Activated naive CD4-positive, alpha-beta T cell treated with anti-CD3 and anti-CD28 coated beads, Interleukin-2, amount 10 ng/mL, durations not matched to agents 7 days and 5 days (primary cell): Measurements from ENCODE around the gene MPEG1.

Source experiments
- CTCF ChIA-PET: fragments of 350-600 bp; sonication (Branson Sonifier 250); formaldehyde crosslinking; loops from one replicate; lab custom pipeline; 2021; ENCODE audit warnings: antibody characterized with exemption; lab: Charles Lee
- DNase-seq: peaks from one replicate; pipeline ENCODE4 v3.0.0-alpha.2; 2020
- H3K27ac Mint-ChIP-seq: one replicate; pipeline ENCODE4 v1.8.0; 2021; ENCODE audit warnings: mild to moderate bottlenecking, moderate library complexity, mixed read lengths
- H3K27me3 Mint-ChIP-seq: one replicate; pipeline ENCODE4 v1.8.0; 2021; ENCODE audit warnings: mild to moderate bottlenecking, mixed read lengths
- H3K36me3 Mint-ChIP-seq: one replicate; pipeline ENCODE4 v1.8.0; 2021; ENCODE audit warnings: mixed read lengths
- H3K4me1 Mint-ChIP-seq: one replicate; pipeline ENCODE4 v1.8.0; 2021; ENCODE audit warnings: mixed read lengths
- H3K4me3 Mint-ChIP-seq: one replicate; pipeline ENCODE4 v1.8.0; 2021; ENCODE audit warnings: mild to moderate bottlenecking, moderate library complexity, mixed read lengths
- H3K9me3 Mint-ChIP-seq: one replicate; pipeline ENCODE4 v1.8.0; 2021; ENCODE audit warnings: mixed read lengths

Gene MPEG1

GRCh38 chr11:59212744-59213631 lies at the start of gene MPEG1:
MPEG1 (minus strand) TSS chr11:59212927; CDS start chr11:59212865, 62 bp downstream.
- CTCF ChIA-PET, result no interaction called here
- no peak for DNase-seq
- no peak within 1 kb of the TSS for H3K4me3 Mint-ChIP-seq
- no peaks in the 10 kb centered on the region for H3K36me3 Mint-ChIP-seq
- no peak within 1 kb of the TSS for H3K27ac Mint-ChIP-seq
- H3K4me1 Mint-ChIP-seq, result peaks cover 16% of the 10 kb centered on the region
- peaks cover 20% of the 10 kb centered on the region for H3K27me3 Mint-ChIP-seq
- H3K9me3 Mint-ChIP-seq, result no peaks in the 10 kb centered on the region

DNA sequence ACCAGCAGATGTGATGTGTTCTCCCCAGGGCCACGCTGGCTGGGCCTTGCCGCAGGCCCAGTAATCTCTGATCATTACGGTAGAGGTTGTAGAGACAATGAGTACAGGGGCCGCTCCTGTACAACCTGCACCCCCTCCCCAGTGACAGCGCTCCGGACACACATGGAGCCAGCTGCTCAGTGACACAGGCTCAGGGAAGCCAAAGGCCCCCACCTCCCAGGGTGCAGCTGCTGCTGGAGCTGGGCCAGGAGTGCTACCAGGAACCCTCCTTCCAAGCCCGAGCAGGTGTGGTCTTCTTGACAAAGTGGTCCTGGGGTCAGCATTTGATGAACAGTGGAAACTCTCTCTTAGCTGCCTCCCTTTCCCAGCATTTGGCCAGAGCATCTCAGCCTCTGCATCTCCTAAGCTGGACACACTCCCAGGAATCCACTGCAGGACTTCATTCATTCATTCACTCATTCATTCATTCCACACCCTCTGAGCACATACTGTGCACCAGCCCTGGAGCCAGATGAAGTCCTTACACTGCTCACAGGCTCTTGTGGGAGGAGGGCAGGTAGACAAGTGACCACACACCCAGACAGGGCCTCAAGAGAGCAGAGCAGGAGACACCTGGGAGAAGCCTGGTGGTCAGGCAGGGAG lies 49.6 kb upstream of the MPEG1 start:
- H3K9me3 Mint-ChIP-seq, result no peaks in the 10 kb centered on the region
- CTCF ChIA-PET, result no interaction called here
- H3K27me3 Mint-ChIP-seq, result peaks cover 6% of the 10 kb centered on the region
- no peaks in the 10 kb centered on the region for H3K36me3 Mint-ChIP-seq
- H3K4me1 Mint-ChIP-seq, result no peaks in the 10 kb centered on the region
- no peak overlapping the region for H3K4me3 Mint-ChIP-seq
- DNase-seq, result no peak
- H3K27ac Mint-ChIP-seq, result no peak overlapping the region

- Mint-ChIP-seq H3K4me1 (no peaks in the 10 kb centered on the region), H3K27me3 (peaks cover 7% of the 10 kb centered on the region), H3K27ac (no peak overlapping the region), H3K9me3 (no peaks in the 10 kb centered on the region), H3K36me3 (no peaks in the 10 kb centered on the region), H3K4me3 (no peak overlapping the region)
- CTCF ChIA-PET, result no interaction called here
- no peak for DNase-seq
Measured at GRCh38 chr11:59261150-59261549, 48.4 kb upstream of the MPEG1 start.

DNA sequence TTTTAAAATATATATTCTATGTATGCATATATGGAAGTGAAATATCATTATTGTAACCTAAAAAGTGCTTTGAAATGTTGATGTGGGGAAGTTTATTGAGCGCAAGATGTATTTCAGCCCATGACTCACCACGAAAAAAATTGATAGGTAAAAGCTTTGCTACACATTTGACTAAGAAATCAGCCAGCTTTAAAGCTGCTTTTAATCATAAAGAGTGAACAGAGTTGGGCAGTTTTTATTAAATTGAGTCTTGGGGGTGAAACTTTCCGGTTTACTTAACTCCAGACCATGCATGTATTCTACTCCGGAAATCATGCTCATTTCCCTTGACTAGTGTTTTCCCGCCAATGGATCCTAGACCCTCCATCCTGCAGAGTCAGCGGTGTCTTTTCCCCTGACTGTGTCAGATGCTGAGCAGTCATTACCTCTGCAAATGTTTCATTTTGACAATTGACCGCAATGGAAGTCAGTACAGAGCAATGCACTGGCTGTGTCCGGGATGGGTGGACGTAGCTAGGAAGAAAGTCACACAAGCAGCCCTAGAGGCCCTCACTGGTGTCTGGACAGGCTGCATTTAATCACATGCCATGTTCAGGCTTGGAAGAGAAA lies 47.2 kb upstream of the MPEG1 start:
- H3K27ac Mint-ChIP-seq, result no peak overlapping the region
- H3K9me3 Mint-ChIP-seq, result no peaks in the 10 kb centered on the region
- H3K36me3 Mint-ChIP-seq, result no peaks in the 10 kb centered on the region
- CTCF ChIA-PET, result no interaction called here
- H3K27me3 Mint-ChIP-seq, result peaks cover 12% of the 10 kb centered on the region
- no peaks in the 10 kb centered on the region for H3K4me1 Mint-ChIP-seq
- DNase-seq, result no peak
- H3K4me3 Mint-ChIP-seq, result no peak overlapping the region

DNA sequence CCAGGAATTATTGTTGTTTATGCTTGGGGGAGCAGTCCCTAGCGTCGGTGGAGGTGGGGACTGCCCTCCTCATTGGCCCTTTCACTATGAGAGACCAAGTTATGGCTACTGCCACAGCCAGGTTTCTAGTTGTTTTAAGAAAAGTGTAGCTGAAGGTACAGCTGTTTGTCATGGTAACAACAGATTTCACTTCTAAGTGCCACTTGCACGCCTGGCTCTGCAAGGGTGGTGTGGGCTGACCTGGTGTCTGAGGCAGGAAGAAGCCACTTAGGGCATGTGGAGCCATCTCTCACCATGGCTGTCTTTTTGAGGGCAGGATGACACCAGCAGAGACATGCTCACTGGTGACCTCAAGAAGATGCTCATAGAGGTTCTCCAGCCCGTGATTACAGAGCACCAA lies 46.3 kb upstream of the MPEG1 start:
- no peaks in the 10 kb centered on the region for H3K9me3 Mint-ChIP-seq
- H3K36me3 Mint-ChIP-seq, result no peaks in the 10 kb centered on the region
- CTCF ChIA-PET, result no interaction called here
- peaks cover 2% of the 10 kb centered on the region for H3K4me1 Mint-ChIP-seq
- H3K4me3 Mint-ChIP-seq, result no peak overlapping the region
- H3K27me3 Mint-ChIP-seq, result peaks cover 12% of the 10 kb centered on the region
- DNase-seq, result no peak
- no peak overlapping the region for H3K27ac Mint-ChIP-seq

GRCh38 chr11:59255281-59255680 lies 42.6 kb upstream of the MPEG1 start:
- Mint-ChIP-seq H3K4me3 (no peak overlapping the region), H3K36me3 (no peaks in the 10 kb centered on the region), H3K9me3 (no peaks in the 10 kb centered on the region), H3K27ac (no peak overlapping the region), H3K27me3 (peaks cover 16% of the 10 kb centered on the region), H3K4me1 (peaks cover 2% of the 10 kb centered on the region)
- CTCF ChIA-PET, result no interaction called here
- no peak for DNase-seq

- no peak overlapping the region for H3K4me3 Mint-ChIP-seq
- peaks cover 2% of the 10 kb centered on the region for H3K4me1 Mint-ChIP-seq
- no peak for DNase-seq
- no peaks in the 10 kb centered on the region for H3K36me3 Mint-ChIP-seq
- peaks cover 16% of the 10 kb centered on the region for H3K27me3 Mint-ChIP-seq
- no peak overlapping the region for H3K27ac Mint-ChIP-seq
- peaks cover 3% of the 10 kb centered on the region for H3K9me3 Mint-ChIP-seq
- CTCF ChIA-PET, result no interaction called here
Measured at GRCh38 chr11:59254286-59254685, 41.6 kb upstream of the MPEG1 start.

DNA sequence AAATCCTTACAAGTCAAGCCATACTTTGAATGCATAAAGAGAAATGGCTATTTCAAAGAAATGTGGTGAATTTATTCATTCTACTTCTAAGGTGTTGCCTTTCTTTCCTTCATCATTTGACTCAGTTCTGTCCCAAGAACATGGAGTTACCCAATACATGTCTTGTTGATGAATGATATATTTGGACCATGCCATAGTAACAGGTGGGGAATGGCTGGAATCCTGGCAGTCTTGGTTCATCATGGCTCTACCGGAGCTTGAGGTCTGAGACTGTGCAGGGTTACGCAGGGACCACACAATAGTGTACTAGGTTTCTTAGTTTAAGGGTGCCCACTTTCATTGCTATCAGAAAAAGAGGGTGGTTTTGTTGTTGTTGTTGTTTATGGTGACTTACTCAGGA lies 40.3 kb upstream of the MPEG1 start:
- Mint-ChIP-seq H3K4me1 (peaks cover 13% of the 10 kb centered on the region), H3K36me3 (no peaks in the 10 kb centered on the region), H3K27ac (no peak overlapping the region), H3K4me3 (no peak overlapping the region), H3K9me3 (peaks cover 3% of the 10 kb centered on the region), H3K27me3 (peaks cover 16% of the 10 kb centered on the region)
- CTCF ChIA-PET, result no interaction called here
- DNase-seq, result no peak

DNA sequence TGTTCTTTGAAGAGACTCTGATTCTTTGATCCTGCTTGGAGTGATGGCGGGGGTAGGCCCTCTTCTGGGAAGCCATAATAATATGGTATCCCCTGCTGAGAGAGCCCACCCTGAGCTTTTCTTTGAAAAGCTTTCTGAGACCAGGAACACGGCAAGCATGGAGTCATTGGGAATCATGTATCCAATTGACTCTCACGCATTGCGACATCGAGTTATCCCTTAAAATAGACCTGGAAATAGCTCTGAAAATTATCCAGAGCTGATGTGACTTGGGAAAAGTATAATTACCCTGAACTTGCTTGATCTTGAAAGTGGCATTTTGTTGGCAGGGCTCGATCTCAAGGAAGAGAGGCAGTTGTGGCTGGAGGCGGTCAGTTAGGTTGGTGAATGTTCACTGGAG lies 36.8 kb upstream of the MPEG1 start:
- DNase-seq, result no peak
- H3K27ac Mint-ChIP-seq, result no peak overlapping the region
- no peaks in the 10 kb centered on the region for H3K36me3 Mint-ChIP-seq
- H3K4me1 Mint-ChIP-seq, result peaks cover 27% of the 10 kb centered on the region
- peaks cover 7% of the 10 kb centered on the region for H3K27me3 Mint-ChIP-seq
- H3K9me3 Mint-ChIP-seq, result peaks cover 3% of the 10 kb centered on the region
- CTCF ChIA-PET, result no interaction called here
- H3K4me3 Mint-ChIP-seq, result no peak overlapping the region

DNA sequence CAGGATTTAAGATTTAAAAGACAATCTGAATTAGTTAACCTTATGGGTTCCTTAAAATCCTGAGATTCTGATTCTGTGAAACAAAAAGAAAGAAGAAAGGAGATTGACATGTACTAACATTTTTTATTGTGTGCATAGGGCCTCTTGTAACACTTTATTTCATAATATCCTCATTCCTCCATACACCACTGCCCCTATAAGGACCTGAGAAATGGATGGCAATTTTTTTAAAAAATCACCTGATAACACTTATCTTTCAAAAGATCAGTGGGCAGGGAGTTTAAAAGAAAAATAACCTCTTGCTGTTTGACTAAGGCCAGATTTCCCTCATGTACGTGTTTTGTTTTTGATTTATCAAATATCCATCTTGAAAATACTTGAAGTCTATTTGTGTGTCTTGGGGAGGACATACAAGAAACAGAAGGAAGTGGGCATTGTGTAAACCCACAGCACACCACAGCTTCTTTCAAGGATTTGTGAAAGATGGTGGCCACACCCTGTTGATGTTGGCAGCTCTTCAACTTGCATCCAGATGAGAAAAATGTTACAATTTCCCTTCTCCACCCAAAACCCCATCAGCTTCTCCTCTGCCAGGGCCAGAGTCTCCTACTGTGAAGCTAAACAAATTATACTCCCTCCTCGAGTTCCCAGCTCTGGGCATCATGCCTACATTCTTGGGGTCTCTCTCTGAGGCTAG lies 35.0 kb upstream of the MPEG1 start:
- H3K27me3 Mint-ChIP-seq, result peaks cover 8% of the 10 kb centered on the region
- H3K27ac Mint-ChIP-seq, result peak overlapping the region; percentile 73
- peak; percentile 59 for DNase-seq
- no peak overlapping the region for H3K4me3 Mint-ChIP-seq
- CTCF ChIA-PET, result interaction anchor here (1.1 kb wide), 1 partner anchor 76 kb away, joined by 3 read pairs; the partner anchor contains the start of gene DTX4
- peaks cover 25% of the 10 kb centered on the region for H3K4me1 Mint-ChIP-seq
- H3K36me3 Mint-ChIP-seq, result no peaks in the 10 kb centered on the region
- H3K9me3 Mint-ChIP-seq, result peaks cover 3% of the 10 kb centered on the region

DNA sequence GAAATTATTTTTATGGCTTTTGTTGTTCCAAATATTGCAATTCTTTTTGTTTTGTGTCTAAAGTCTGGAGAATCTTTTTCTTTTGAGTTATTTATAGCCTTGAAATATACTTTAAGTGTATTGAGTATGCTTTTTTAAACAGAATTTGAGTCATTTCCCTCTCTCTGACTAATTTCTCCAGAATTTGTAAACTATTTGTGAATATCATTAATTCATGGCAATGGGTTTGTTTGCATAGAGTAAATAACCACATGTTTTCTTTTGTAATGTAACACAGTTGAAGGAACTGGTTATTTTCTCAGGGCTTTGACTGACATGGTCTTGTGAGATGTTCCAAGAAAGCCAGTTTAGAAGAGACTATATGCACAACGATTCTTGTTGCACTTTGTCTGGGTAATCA lies 30.9 kb upstream of the MPEG1 start:
- Mint-ChIP-seq H3K27me3 (peaks cover 4% of the 10 kb centered on the region), H3K9me3 (peaks cover 8% of the 10 kb centered on the region), H3K36me3 (peaks cover 2% of the 10 kb centered on the region), H3K4me1 (peaks cover 20% of the 10 kb centered on the region), H3K27ac (no peak overlapping the region), H3K4me3 (no peak overlapping the region)
- CTCF ChIA-PET, result no interaction called here
- no peak for DNase-seq

GRCh38 chr11:59240322-59240721 lies 27.6 kb upstream of the MPEG1 start:
- Mint-ChIP-seq H3K9me3 (peaks cover 12% of the 10 kb centered on the region), H3K36me3 (peaks cover 2% of the 10 kb centered on the region), H3K4me3 (no peak overlapping the region), H3K4me1 (no peaks in the 10 kb centered on the region), H3K27me3 (peaks cover 15% of the 10 kb centered on the region), H3K27ac (no peak overlapping the region)
- DNase-seq, result no peak
- CTCF ChIA-PET, result no interaction called here

DNA sequence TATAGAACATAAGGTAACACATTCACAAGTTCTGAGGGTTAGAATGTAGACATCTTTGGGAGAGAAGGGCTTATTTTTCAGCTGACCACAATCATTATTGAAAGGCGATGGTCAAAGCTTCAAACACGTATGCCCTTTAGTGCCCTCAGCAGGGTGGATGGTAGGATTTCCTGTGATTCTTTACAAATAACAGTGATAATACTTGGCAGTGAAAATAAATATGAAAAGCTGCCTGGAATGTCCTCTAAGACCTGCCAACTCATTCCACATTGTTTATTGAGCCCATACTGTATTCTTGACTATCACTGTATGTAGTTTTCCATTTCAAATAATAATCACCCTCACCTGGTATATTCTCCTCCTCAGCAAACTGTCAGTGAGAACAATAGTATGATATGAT lies 13.7 kb upstream of the MPEG1 start:
- no peak overlapping the region for H3K4me3 Mint-ChIP-seq
- H3K4me1 Mint-ChIP-seq, result peaks cover 2% of the 10 kb centered on the region
- no peak overlapping the region for H3K27ac Mint-ChIP-seq

DNA sequence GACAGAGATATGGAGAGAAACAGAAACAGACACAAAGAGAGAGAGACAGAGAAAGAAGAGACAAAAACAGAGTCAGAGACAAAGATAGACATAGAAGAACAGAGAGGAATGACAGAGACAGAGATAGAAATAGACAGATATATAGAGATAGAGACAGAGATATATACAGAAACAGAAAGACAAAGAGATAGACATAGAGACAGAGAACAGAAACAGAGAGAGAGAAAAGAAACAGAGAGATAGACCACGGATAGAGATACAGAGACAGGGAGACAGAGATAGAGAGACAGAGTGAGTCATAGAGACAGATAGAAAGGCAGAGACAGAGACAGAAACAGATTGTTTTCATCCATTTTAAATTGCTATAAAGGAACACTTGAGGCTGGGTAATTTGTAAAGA lies 12.3 kb upstream of the MPEG1 start:
- H3K27ac Mint-ChIP-seq, result no peak overlapping the region
- DNase-seq, result no peak
- peaks cover 2% of the 10 kb centered on the region for H3K4me1 Mint-ChIP-seq
- H3K27me3 Mint-ChIP-seq, result peaks cover 7% of the 10 kb centered on the region
- H3K4me3 Mint-ChIP-seq, result no peak overlapping the region
- H3K36me3 Mint-ChIP-seq, result no peaks in the 10 kb centered on the region
- H3K9me3 Mint-ChIP-seq, result no peaks in the 10 kb centered on the region
- CTCF ChIA-PET, result no interaction called here

More for the DNA sequence above, 13.7 kb upstream of the MPEG1 start:
- H3K27me3 Mint-ChIP-seq, result peaks cover 3% of the 10 kb centered on the region
- H3K36me3 Mint-ChIP-seq, result no peaks in the 10 kb centered on the region
- DNase-seq, result no peak
- CTCF ChIA-PET, result no interaction called here
- H3K9me3 Mint-ChIP-seq, result no peaks in the 10 kb centered on the region
